NCI-H510A (cell line): ENCODE measurements around the gene RNF207.

Source experiments
- DNase-seq: peaks from one replicate; lab custom pipeline; 2025; lab: John Stamatoyannopoulos, UW

RNF207 gene

GRCh38 chr1:6269720-6270400 is 63.9 kb downstream of the RNF207 start:
- DNase-seq, result peak; percentile 96

DNA sequence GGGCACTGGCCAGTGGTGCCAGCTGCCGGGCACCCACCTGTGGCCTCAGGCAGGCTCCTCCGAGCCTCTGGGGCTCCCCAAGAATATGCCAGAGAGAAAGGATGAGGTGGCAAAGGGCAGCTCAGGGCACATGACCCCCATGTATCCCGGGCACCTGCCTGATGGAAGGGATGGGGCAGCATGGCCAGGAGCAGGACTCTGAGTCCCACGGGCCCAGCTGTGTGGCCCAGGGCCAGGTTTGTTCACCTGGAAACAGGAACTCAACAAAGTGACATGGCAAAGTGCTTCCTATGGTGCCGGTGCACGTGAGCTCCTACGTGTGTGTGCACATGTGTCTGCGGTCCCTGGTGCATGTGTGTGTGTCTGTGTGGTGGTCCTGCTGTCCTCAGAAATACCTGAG is 64.5 kb downstream of the RNF207 start:
- DNase-seq, result peak; percentile 75
